ENCODE data around the gene SNTB2.
"Not testable (repeated sequence)": the region's sequence is repeated elsewhere in the genome, so short reads cannot be mapped to it uniquely, and the experiment has no call there.

Gene SNTB2

GRCh38 chr16:69186642-69187445 lies at the start of gene SNTB2:
SNTB2 (plus strand) TSS chr16:69187164; CDS start chr16:69187167, 3 bp downstream.
- peak; percentile 90 for DNase-seq (ENCODE audit: low spot score)

DNA sequence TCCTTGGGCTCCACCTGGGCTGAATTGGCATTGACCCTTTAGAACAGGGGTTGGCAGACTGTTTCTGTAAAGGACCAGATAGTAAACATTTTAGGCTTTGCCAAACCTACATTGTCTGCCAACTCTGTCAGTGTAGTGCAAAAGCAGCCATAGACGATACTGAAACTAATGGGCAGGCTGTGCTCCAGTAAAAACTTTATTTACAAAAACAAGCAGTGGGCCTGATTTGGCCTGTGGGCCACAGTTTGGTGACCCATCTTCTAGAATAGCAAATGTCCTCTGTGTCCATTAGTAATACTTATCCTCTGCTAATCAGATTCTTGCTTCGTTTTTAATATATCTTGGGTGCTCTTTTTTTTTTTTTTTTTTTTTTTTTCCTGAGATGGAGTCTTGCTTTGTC lies 48.4 kb upstream of the SNTB2 start:
- DNase-seq (ENCODE audit: low spot score), result no peak

DNA sequence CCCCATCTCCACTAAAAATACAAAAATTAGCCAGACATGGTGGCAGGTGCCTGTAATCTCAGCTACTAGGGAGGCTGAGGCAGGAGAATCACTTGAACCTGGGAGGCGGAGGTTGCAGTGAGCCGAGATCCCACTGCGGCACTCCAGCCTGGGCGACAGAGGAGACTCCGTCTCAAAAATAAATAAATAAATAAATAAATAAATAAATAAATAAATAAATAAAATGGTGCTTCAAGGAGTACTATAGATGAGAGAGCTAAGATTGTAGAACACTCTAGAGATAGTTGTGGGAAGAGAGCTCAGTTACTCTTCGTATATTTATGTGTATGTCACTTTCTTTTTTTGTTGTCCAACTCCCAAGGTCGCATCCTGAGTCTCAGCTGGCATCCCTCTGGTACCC lies 47.5 kb upstream of the SNTB2 start:
- not testable (repeated sequence) for DNase-seq (ENCODE audit: low spot score)

DNA sequence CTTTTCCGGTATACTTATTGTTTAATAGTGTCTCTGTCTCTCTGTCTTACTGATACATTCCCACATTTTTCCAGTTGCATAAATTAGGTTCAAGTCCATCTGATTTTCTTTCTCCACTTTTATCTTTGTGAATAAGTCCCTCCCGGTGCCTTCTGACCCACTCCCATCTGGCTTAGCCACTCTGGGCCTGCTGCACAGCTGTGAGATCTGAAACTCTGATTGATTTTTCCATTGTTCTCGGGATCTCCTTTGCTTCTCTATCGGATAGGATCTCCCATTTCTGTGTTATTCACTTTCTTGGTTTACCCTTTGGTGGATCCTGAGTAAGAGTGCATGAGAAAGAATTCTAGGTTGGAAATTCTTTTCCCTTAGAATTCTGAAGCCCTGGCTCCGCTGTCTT lies 46.0 kb upstream of the SNTB2 start:
- no peak for DNase-seq (ENCODE audit: low spot score)

DNA sequence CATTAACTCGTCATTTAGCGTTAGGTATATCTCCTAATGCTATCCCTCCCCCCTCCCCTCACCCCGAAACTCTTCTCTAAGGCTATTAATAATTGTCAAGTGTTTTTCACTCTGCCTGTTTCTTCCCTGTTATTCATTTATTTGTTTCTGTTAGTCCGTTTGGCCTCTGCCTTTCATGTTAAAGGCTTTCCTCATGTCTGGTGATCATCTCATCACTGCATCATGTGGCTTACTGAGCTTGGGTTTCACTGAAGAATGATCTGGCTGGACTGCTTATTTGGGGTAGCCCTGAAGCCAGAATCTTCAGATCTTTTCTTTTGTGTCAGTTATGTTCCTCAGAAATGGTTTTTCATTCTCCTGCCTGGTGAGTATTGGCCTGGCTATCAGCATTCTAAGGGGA lies 45.0 kb upstream of the SNTB2 start:
- no peak for DNase-seq (ENCODE audit: low spot score)

- DNase-seq (ENCODE audit: low spot score), result no peak
These were observed 43.8 kb upstream of the SNTB2 start for GRCh38 chr16:69143116-69143515.

DNA sequence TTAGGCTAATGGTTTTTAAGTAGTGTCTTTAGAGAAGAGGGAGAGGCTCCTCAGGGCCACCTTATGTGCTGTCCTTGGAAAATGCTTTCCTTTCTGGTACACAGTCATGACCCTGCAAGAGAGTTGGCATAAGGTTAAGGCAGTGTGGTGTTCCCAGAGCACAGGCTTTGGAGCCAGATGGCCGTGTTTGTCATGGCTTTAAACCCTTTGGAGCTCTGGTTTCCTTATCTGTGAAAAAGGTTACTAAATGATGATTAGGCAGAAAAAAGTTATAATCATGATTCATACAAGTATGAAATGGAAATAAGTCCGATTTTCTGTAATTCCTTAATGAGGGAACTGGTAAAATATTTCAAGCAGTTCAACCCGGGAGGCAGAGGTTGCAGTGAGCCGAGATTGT lies 41.3 kb upstream of the SNTB2 start:
- no peak for DNase-seq (ENCODE audit: low spot score)

DNA sequence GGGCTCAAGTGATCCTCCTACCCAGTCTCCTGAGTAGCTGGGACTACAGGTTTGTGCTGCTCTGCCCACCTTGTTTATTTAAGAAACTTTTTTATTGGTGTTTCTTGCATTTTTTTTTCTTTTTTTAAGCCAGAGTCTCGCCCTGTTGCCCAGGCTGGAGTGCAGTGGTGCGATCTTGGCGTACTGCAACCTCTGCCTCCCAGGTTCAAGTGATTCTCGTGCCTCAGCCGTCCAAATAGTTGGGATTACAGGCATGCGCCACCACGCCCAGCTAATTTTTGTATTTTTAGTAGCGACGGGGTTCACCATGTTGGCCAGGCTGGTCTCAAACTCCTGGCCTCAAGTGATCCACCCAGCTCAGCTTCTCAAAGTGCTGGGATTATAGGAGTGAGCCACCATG lies 37.3 kb upstream of the SNTB2 start:
- DNase-seq (ENCODE audit: low spot score), result not testable (repeated sequence)

DNA sequence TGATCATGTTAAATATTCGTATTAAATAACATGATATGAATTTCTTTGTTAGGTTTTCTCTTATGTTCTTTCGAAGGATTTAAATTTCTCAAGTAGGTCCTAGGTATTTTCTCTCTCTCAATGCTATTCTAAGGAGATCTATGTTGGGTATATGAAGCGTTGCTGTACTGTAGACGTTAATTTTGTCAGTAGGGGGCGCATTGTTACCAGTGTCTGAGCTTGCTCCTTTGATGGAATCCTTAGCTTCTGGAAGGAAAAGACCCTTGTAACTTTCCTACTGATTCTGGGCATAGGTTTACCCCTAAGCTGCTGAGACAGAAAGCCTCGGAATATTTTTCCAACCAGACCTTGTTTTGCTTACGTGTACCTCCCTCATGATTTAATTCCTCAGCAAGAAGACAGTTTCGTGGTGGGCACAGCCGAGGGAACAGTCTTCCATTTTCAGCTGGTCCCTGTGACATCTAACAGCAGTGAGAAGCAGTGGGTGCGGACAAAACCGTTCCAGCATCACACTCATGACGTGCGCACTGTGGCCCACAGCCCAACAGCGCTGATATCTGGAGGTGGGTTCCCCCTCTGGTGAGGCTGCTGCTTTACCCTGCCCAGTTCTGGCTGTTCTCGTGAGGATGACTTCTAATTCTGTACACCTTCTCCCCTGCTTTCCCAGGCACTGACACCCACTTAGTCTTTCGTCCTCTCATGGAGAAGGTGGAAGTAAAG lies 36.7 kb upstream of the SNTB2 start:
- DNase-seq (ENCODE audit: low spot score), result peak; percentile 59

- DNase-seq (ENCODE audit: low spot score), result peak; percentile 71
These were observed 29.8 kb upstream of the SNTB2 start for GRCh38 chr16:69157196-69157595.

- no peak for DNase-seq (ENCODE audit: low spot score)
These were observed 26.8 kb upstream of the SNTB2 start for GRCh38 chr16:69160192-69160591.

- no peak for DNase-seq (ENCODE audit: low spot score)
These were observed 21.4 kb upstream of the SNTB2 start for GRCh38 chr16:69165584-69165983.

GRCh38 chr16:69166221-69166833 lies 20.6 kb upstream of the SNTB2 start:
- no peak for DNase-seq (ENCODE audit: low spot score)

DNA sequence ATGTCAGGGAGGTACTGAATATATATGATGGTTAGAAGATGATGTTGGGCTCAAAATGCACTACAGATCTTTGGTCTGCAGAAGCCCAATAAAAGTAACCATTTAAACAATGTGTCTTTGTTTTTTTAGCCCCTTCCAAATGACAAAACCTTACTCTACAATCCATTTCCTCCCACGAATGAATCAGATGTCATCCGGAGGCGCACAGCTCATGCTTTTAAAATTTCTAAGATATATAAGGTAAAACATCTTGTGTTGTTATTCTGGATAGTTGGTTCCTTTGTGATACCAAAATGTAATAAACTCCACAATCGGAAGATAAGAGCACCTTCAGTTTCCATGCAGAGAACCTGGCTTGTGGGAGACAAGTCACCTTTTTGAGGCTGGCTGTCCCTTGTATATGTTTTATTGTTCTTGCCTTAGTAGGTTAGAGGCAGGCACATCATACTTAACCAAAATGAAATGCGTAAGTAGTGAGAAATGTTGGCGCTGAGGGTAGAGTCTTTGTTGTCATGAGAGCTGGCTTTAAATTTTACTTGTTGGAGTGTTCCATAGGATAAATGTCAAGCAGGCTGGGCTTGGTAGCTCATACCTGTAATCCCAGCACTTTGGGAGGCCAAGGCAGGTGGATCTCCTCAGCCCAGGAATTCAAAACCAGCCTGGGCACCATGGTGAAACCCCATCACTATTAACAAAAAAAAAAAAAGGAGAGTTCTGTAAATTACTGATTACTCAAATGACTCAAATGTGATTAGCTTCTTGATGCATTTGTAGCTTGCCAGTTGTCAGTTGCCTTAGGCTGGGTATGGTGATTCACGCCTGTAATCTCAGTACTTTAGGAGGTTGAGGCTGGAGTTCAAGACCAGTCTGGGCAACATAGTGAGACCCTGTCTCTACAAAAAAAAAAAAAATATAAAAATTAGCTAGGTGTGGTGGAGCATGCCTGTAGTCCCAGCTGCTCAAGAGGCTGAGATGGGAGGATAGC lies 19.7 kb upstream of the SNTB2 start:
- no peak for DNase-seq (ENCODE audit: low spot score)

- DNase-seq (ENCODE audit: low spot score), result no peak
These were observed 17.9 kb upstream of the SNTB2 start for GRCh38 chr16:69169051-69169450.

DNA sequence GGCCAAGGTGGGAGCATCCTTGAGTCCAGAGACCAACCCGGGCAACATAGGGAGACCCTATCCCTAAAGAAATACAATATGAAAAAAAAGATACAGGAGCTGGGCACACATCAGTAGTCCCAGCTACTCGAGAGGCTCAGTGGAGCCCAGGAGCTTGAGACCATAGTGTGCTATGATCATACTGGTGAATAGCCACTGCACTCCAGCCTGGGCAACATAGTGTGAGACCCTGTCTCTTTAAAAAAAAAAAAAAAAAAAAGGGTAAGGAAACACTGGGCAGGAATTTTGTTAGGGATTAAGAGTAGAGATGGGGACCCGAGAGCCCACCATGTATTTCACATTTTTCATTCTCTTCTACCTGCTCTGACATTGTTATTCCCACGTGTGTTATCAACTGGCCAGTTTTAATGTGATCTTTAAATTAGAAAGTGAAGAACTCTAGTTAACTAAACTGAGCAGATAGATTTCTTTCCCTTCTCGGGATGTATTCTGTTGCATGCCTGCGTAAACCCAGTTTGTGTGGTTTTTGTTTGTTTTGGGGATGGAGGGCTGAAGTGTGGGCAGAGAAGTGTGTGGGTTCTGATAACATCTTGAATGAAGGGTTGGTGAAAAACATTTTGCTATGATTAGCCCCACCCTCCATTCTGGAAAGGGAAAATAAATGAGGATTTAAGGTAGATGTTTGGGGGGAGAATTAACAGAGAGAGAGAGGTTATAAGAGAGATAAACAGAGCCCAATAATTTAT lies 17.2 kb upstream of the SNTB2 start:
- no peak for DNase-seq (ENCODE audit: low spot score)

GRCh38 chr16:69171325-69172084 lies 15.5 kb upstream of the SNTB2 start:
- no peak for DNase-seq (ENCODE audit: low spot score)

DNA sequence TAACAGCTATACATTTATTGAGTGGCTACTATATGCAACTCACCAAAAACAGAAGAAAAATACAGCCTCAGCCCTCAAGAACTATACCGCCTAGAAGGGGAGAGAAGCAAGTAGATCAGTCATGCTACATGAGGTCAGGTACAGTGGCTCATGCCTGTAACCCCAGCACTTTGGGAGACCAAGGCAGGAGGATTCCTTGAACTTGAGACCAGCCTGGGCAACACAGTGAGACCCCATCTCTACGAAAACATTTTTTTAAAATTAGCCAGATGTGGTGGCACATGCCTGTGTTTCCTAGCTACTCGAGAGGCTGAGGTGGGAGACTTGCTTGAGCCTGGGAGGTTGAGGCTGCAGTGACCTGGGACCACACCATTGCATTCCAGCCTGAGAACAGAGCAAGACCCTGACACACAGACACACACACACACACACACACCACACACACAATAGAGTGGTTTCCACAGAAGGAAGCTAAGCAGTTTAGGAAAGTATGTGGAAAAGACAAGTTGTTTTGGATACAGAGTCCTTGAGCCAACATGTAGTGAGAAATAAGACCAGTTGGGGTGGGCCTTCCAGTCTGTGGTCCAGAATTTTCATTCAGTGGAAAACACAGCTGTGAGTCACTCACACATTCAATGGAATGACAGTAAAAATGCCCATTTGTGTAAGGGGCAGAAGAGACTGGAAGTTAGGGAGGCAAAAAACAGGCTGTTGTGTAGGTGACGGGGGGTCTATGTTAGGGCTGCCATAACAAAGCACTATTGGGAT lies 10.7 kb upstream of the SNTB2 start:
- no peak for DNase-seq (ENCODE audit: low spot score)

- DNase-seq (ENCODE audit: low spot score), result no peak
These were observed 7.5 kb upstream of the SNTB2 start for GRCh38 chr16:69179328-69180010.

Data from putamen (tissue), 1 donor.